K562 (cell line): ENCODE data around the gene FOCAD. TPM values are rescaled to one million over a fixed set of nuclear protein-coding genes. Genes with fewer than 3 reads are reported as not detected.

Source experiments
- ATAC-seq: fragments of 200-7000 bp; cut with Tn5 transposase; 3 replicates; pipeline ENCODE4 v1.9.1; 2020; ENCODE audit warnings: moderate library complexity
- BruUV-seq: library from RNA; stranded (reverse); fragments of 400-500 nt; replicated peaks from 2 replicates; lab custom pipeline; 2021; lab: Mats Ljungman, UMichigan
- CTCF ChIA-PET: fragments of 300-600 bp; formaldehyde crosslinking; extraction: SDS; loops from one replicate; lab custom pipeline; 2021; ENCODE audit warnings: low intra/inter-chr PET ratio; lab: Yijun Ruan, JAX
- POLR2A ChIA-PET: fragments of 300-600, 350-650 bp; sonication (Branson Sonifier 250); formaldehyde crosslinking; extraction: SDS; loops from one replicate; lab custom pipeline; 2021; ENCODE audit warnings: antibody characterized with exemption, inconsistent platforms; lab: Yijun Ruan, JAX
- DNase-seq, 4 experiments: peaks; one replicate each; pipeline versions ENCODE4 v3.0.0 to v3.0.0-alpha.2; 2011 to 2018; ENCODE audit warnings: low spot score in 3 of 4, mixed read lengths in 3 of 4; ENCODE audit errors: extremely low read depth in 1 of 4
- FAIRE-seq: peaks from 2 replicates; lab custom pipeline; 2011; peaks lifted over from hg19 to GRCh38; lab: Jason Lieb, UNC
- H2AFZ ChIP-seq: 2 replicates; pipeline ENCODE4 v1.6.0; 2011; ENCODE audit warnings: low read depth, low read length, control low read depth, inconsistent platforms
- H3K27ac ChIP-seq: fragments of 200-600 bp; 3 replicates; pipeline ENCODE4 v1.8.0; 2011; ENCODE audit warnings: low read depth, mild to moderate bottlenecking, control low read depth, inconsistent platforms, low read length, moderate library complexity, mixed read lengths; ENCODE audit errors: extremely low read depth
- H3K27me3 ChIP-seq, 2 experiments: fragments of 300-600 bp in 1 of 2; 2 replicates in 1 of 2; 3 replicates in 1 of 2; pipeline versions ENCODE4 v1.6.0 to v1.8.0; 2011; ENCODE audit warnings: inconsistent platforms in 2 of 2, low read length in 2 of 2, mild to moderate bottlenecking in 1 of 2, mixed read lengths in 1 of 2, moderate library complexity in 1 of 2; ENCODE audit not compliant: control insufficient read depth in 2 of 2, insufficient read depth in 2 of 2
- H3K36me3 ChIP-seq: fragments of 300-600 bp; 3 replicates; pipeline ENCODE4 v1.8.0; 2011; ENCODE audit warnings: mild to moderate bottlenecking, low read length, inconsistent platforms; ENCODE audit not compliant: control insufficient read depth, insufficient read depth
- H3K4me1 ChIP-seq, 2 experiments: fragments of 200-600 bp in 1 of 2; replicated peaks in 1 of 2; 2 replicates in 1 of 2; 3 replicates in 1 of 2; pipeline versions ENCODE4 v1.5.1 to v1.8.0; 2011; ENCODE audit warnings: inconsistent platforms in 2 of 2, low read length in 2 of 2, mild to moderate bottlenecking in 1 of 2, mixed read lengths in 1 of 2, moderate library complexity in 1 of 2; ENCODE audit not compliant: control insufficient read depth in 2 of 2, insufficient read depth in 2 of 2
- H3K4me2 ChIP-seq: 2 replicates; pipeline ENCODE4 v1.6.1; 2011; ENCODE audit warnings: low read length, control low read depth, inconsistent platforms, mixed read lengths; ENCODE audit not compliant: insufficient read depth
- H3K4me3 ChIP-seq: fragments of 200-600 bp; sonication (generic), shearing (Covaris generic); 2 replicates; pipeline ENCODE4 v1.5.1; 2016; ENCODE audit warnings: control low read depth, inconsistent platforms
- H3K79me2 ChIP-seq: fragments of 200-600 bp; 3 replicates; pipeline ENCODE4 v1.8.0; 2011; ENCODE audit warnings: low read length, inconsistent platforms; ENCODE audit not compliant: control insufficient read depth, insufficient read depth
- H3K9ac ChIP-seq, 2 experiments: 2 replicates each; pipeline versions ENCODE4 v1.6.0 to v1.6.1; 2011; ENCODE audit warnings: low read depth in 2 of 2, low read length in 2 of 2, control low read depth in 1 of 2, inconsistent platforms in 1 of 2, mild to moderate bottlenecking in 1 of 2, mixed read lengths in 1 of 2; ENCODE audit not compliant: insufficient read depth in 1 of 2
- H3K9me1 ChIP-seq: one replicate; pipeline ENCODE4 v1.6.0; 2011; ENCODE audit warnings: inconsistent platforms, mild to moderate bottlenecking, low read length, moderate library complexity; ENCODE audit not compliant: control insufficient read depth, insufficient read depth
- H3K9me3 ChIP-seq: replicated peaks from 2 replicates; pipeline ENCODE4 v1.5.1; 2011; ENCODE audit warnings: low read depth, low read length, inconsistent platforms; ENCODE audit not compliant: control insufficient read depth, insufficient read depth
- H4K20me1 ChIP-seq: replicated peaks from 2 replicates; pipeline ENCODE4 v1.6.1; 2011; ENCODE audit warnings: low read length, inconsistent platforms, mixed read lengths; ENCODE audit not compliant: control insufficient read depth, insufficient read depth
- JUN ChIP-seq, 2 experiments: sonication (generic) in 1 of 2; formaldehyde crosslinking in 1 of 2; IDR thresholded peaks; 2 replicates each; pipeline versions ENCODE4 v1.6.1 to v1.8.0; 2012 to 2022; ENCODE audit warnings: borderline replicate concordance in 2 of 2, mild to moderate bottlenecking in 2 of 2, improper control_type of control experiment in 1 of 2, low read depth in 1 of 2, low read length in 1 of 2, missing genetic modification reagents in 1 of 2
- NEUROD1 ChIP-seq: fragments of 150-350 bp; IDR thresholded peaks from 2 replicates; pipeline ENCODE4 v1.6.1; 2014; ENCODE audit warnings: borderline replicate concordance, low read length, low read depth; ENCODE audit not compliant: partially characterized antibody
- WGBS: fragments of 100-300 bp; shearing (Covaris generic); methylation state at CpG from one replicate; pipeline ENCODE4 v1.1.6; 2016; ENCODE audit warnings: low coverage, mixed read lengths; ENCODE audit not compliant: insufficient coverage; ENCODE audit errors: missing lambda C conversion rate; 5-methylcytosine and 5-hydroxymethylcytosine counted together
- in situ Hi-C: fragments of 300-500 bp; cut with MboI; formaldehyde crosslinking; loops from 4 replicates; pipeline ENCODE4 v1.15.0; 2018; ENCODE audit warnings: inconsistent platforms, mixed read lengths
- intact Hi-C: fragments of 100-400 bp; cut with micrococcal nuclease; formaldehyde crosslinking; loops from 2 replicates; pipeline ENCODE4 v1.14.2; 2022
- polyA plus RNA-seq, 8 experiments: library from polyadenylated mRNA; depleted of rRNA in 4 of 8; stranded (reverse) in 5 of 8; unstranded in 3 of 8; fragments of >200 nt; fragmentation: Nextera tagmentation in 2 of 8; fragmentation: Illumina TruSeq in 1 of 8; extraction: Ambion mirVana in 2 of 8; extraction: Trizol in 1 of 8; gene quantifications; 2 replicates each; pipeline versions ENCODE4 v1.2.1 to v1.2.3, GENCODE V29; 2011 to 2014; ENCODE audit warnings: inconsistent platforms in 1 of 8, missing spikeins in 1 of 8
- total RNA-seq, 7 experiments: library from RNA; depleted of rRNA in 6 of 7; stranded (reverse); fragments of >200 nt in 6 of 7; fragmentation: Illumina TruSeq in 2 of 7; extraction: Trizol in 2 of 7; gene quantifications; 2 replicates each; pipeline versions ENCODE4 v1.2.1 to v1.2.3, GENCODE V29; 2011 to 2021; ENCODE audit warnings: low replicate concordance in 1 of 7
- TF ChIP-seq, protein P1 (sequence below): fragments of 450-650 bp; formaldehyde crosslinking; IDR thresholded peaks from 2 replicates; pipeline ENCODE4 v1.4.0; 2020; ENCODE audit warnings: mild to moderate bottlenecking, moderate library complexity

FOCAD gene
- total and polyA plus RNA-seq, 9 of the 15 experiments (the other 6 are each of a cell fraction or from before 2014, with no cell fraction given): 0.13 to 2.4 (median 1.6) TPM

DNA sequence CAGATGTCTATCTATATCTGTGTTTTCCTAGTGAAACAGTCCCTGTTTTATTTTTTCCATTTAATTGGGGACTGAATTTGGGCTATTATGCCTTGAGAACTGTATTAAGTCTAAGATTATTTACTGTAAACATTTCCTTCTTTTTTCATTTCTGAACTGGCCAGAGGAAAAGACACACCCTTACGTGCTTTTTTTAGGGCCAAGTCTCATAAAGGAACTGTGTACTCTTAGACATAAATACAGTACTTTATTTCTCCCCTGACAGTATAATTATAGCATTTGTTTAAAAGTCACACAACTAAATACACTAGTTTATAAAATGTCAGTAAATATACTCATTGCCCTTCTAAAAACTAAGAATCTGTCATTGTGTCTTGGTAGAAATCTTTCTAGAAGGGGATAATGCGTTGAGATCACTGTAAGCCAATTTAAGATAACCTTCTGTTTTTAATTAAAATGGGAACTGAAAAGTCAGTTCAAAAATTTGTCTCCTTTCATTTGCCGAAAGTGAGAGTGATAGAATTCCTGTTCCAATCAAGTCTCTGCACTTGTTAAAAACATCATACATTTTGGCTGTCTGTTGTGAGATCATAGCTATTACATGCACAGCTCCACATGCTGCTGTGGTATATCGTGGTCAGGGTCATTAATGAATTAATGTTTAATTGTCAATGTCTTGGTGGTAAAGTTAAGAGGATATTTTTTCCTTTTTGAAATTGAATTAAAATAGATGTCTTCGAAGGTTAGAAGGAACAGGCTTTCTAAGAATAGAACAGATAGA lies 132.1 kb downstream of the FOCAD start:
- FAIRE-seq (no peak), ATAC-seq (no peak), DNase-seq (no peak)
- Histone ChIP-seq H3K9ac (no peak overlapping the region), H2AFZ (no peak overlapping the region), H3K4me1 (no peaks in the 10 kb centered on the region), H3K4me2 (no peak overlapping the region), H3K27ac (no peak overlapping the region), H3K27me3 (no peaks in the 10 kb centered on the region), H4K20me1 (no peaks in the 10 kb centered on the region), H3K9me1 (no peaks in the 10 kb centered on the region), H3K79me2 (no peaks in the 10 kb centered on the region), H3K9me3 (no peaks in the 10 kb centered on the region), H3K36me3 (no peaks in the 10 kb centered on the region), H3K4me3 (no peak overlapping the region)
- intact Hi-C loops (no loop called here), in situ Hi-C loops (no loop called here)
- WGBS: no CpG with 5 or more reads among the region's 5 CpGs
- ChIA-PET CTCF (no interaction called here), POLR2A (no interaction called here)
- no TSS peak for BruUV-seq
- no peak for TF ChIP-seq JUN (IDR thresholded peaks at IDR 0.05; ENCODE audit: borderline replicate concordance, low read depth, low read length)
- TF ChIP-seq JUN (CRISPR knock-in tag; IDR thresholded peaks at IDR 0.05; ENCODE audit: borderline replicate concordance): no peak
- no peak for TF ChIP-seq NEUROD1
- TF ChIP-seq, protein P1, sequence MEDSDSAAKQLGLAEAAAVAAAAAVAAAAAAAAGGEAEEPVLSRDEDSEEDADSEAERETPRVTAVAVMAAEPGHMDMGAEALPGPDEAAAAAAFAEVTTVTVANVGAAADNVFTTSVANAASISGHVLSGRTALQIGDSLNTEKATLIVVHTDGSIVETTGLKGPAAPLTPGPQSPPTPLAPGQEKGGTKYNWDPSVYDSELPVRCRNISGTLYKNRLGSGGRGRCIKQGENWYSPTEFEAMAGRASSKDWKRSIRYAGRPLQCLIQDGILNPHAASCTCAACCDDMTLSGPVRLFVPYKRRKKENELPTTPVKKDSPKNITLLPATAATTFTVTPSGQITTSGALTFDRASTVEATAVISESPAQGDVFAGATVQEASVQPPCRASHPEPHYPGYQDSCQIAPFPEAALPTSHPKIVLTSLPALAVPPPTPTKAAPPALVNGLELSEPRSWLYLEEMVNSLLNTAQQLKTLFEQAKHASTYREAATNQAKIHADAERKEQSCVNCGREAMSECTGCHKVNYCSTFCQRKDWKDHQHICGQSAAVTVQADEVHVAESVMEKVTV: no peak
